CD4-positive, CD25-positive, alpha-beta regulatory T cell (primary cell): ENCODE data around the gene RTP5. TPM values are rescaled to one million over a fixed set of nuclear protein-coding genes. Genes with fewer than 3 reads are reported as not detected.

Experiments used
- ATAC-seq, 2 donors: fragments of 150-1000 bp; cut with Tn5 transposase; one replicate each; pipeline ENCODE4 v1.10.0; 2021; ENCODE audit warnings: low read depth in 2 of 2, moderate number of reproducible peaks in 2 of 2, moderate library complexity in 1 of 2
- DNase-seq, 3 donors: peaks; one replicate each; pipeline versions ENCODE4 v3.0.0 to v3.0.0-alpha.2; 2012 to 2022; ENCODE audit warnings: mixed read lengths in 1 of 3
- H3K27ac ChIP-seq: one replicate; pipeline ENCODE4 v1.7.0; 2013; ENCODE audit warnings: mild to moderate bottlenecking, low read length; ENCODE audit not compliant: insufficient read depth, poor library complexity, severe bottlenecking
- H3K27me3 ChIP-seq: one replicate; pipeline ENCODE4 v1.7.0; 2013; ENCODE audit warnings: low read length; ENCODE audit not compliant: control insufficient read depth, insufficient read depth
- H3K36me3 ChIP-seq: one replicate; pipeline ENCODE4 v1.7.0; 2013; ENCODE audit warnings: mild to moderate bottlenecking, low read length, moderate library complexity; ENCODE audit not compliant: control insufficient read depth, insufficient read depth
- H3K4me1 ChIP-seq: 2 replicates; pipeline ENCODE4 v1.7.0; 2013; ENCODE audit warnings: mild to moderate bottlenecking, low read length; ENCODE audit not compliant: insufficient read depth, control insufficient read depth, poor library complexity, severe bottlenecking
- H3K4me3 ChIP-seq: one replicate; pipeline ENCODE4 v1.7.0; 2013; ENCODE audit warnings: low read depth, mild to moderate bottlenecking, low read length, moderate library complexity
- H3K9me3 ChIP-seq, 2 experiments: 1 replicate in 1 of 2; 2 replicates in 1 of 2; pipeline ENCODE4 v1.7.0; 2013; ENCODE audit warnings: low read length in 2 of 2, mild to moderate bottlenecking in 1 of 2, moderate library complexity in 1 of 2; ENCODE audit not compliant: control insufficient read depth in 2 of 2
- H3K27ac Mint-ChIP-seq, 3 donors: one replicate each; pipeline ENCODE4 v1.8.0; 2020 to 2022; ENCODE audit warnings: mild to moderate bottlenecking in 3 of 3, mixed read lengths in 3 of 3, moderate library complexity in 2 of 3
- H3K27me3 Mint-ChIP-seq: one replicate; pipeline ENCODE4 v1.8.0; 2022; ENCODE audit warnings: mild to moderate bottlenecking, mixed read lengths
- H3K36me3 Mint-ChIP-seq: one replicate; pipeline ENCODE4 v1.8.0; 2020; ENCODE audit warnings: mixed read lengths
- H3K4me1 Mint-ChIP-seq, 4 donors: one replicate each; pipeline ENCODE4 v1.8.0; 2020 to 2022; ENCODE audit warnings: mixed read lengths in 4 of 4, mild to moderate bottlenecking in 1 of 4
- H3K4me3 Mint-ChIP-seq, 4 donors: one replicate each; pipeline ENCODE4 v1.8.0; 2020 to 2022; ENCODE audit warnings: mild to moderate bottlenecking in 4 of 4, mixed read lengths in 4 of 4, moderate library complexity in 3 of 4
- H3K9me3 Mint-ChIP-seq, 7 donors: one replicate each; pipeline ENCODE4 v1.8.0; 2020 to 2022; ENCODE audit warnings: mixed read lengths in 7 of 7, mild to moderate bottlenecking in 3 of 7, moderate library complexity in 2 of 7
- polyA plus RNA-seq, 4 donors: library from polyadenylated mRNA; unstranded; fragments of 300-500 nt; fragmentation: Illumina TruSeq; gene quantifications; one replicate each; pipeline ENCODE4 v1.2.3, GENCODE V29; 2021
- total RNA-seq: library from RNA; stranded (reverse); gene quantifications from one replicate; pipeline ENCODE4 v1.2.3, GENCODE V29; 2022

RTP5 gene
- total and polyA plus RNA-seq, 5 donors from 2014 or later = 0.44 TPM; not detected in 4

GRCh38 chr2:241841181-241842066 is 28.1 kb upstream of the RTP5 start:
- H3K4me3 Mint-ChIP-seq = peak overlapping the region in 3 of 4 donors; percentile 1 to 78 (median 10)
- DNase-seq (no peak), ATAC-seq (no peak)
- no peaks in the 10 kb centered on the region for H3K9me3 ChIP-seq
- H3K36me3 Mint-ChIP-seq = no peaks in the 10 kb centered on the region
- no peak overlapping the region for H3K4me3 ChIP-seq
- H3K36me3 ChIP-seq = no peaks in the 10 kb centered on the region
- no peaks in the 10 kb centered on the region for H3K27me3 ChIP-seq
- H3K4me1 Mint-ChIP-seq = peaks cover 4 to 34% (median 15%) of the 10 kb centered on the region in 4 donors
- H3K4me1 ChIP-seq = peaks cover 25% of the 10 kb centered on the region
- H3K9me3 Mint-ChIP-seq = no peaks in the 10 kb centered on the region
- H3K27ac ChIP-seq = no peak overlapping the region
- peak overlapping the region in 1 of 3 donors; percentile 3 for H3K27ac Mint-ChIP-seq
- peaks cover 25% of the 10 kb centered on the region for H3K27me3 Mint-ChIP-seq

DNA sequence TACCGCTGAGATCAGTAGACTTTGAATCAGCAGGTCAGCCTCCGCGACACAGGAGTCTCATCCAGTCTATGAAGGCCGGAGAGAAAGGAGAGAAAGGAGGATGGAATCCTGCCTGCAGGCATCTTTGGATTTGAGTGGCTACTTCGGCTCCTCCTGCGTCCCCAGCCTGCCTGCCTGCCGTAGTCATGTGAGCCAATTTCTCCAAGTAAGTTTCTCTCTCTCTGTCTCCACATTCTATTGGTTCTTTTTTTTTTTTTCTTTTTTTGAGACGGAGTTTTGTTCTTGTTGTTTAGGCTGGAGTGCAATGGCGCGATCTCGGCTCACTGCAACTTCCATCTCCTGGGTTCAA is 27.5 kb upstream of the RTP5 start:
- Mint-ChIP-seq H3K36me3 (no peaks in the 10 kb centered on the region), H3K27ac (no peak overlapping the region), H3K27me3 (peaks cover 19% of the 10 kb centered on the region), H3K9me3 (no peaks in the 10 kb centered on the region), H3K4me3 (peak overlapping the region; percentile 78 to 87 (median 84)), H3K4me1 (peaks cover 4 to 37% (median 15%) of the 10 kb centered on the region in 4 donors)
- Histone ChIP-seq H3K27me3 (no peaks in the 10 kb centered on the region), H3K27ac (no peak overlapping the region), H3K9me3 (no peaks in the 10 kb centered on the region), H3K4me3 (no peak overlapping the region), H3K36me3 (no peaks in the 10 kb centered on the region), H3K4me1 (peaks cover 25% of the 10 kb centered on the region)
- DNase-seq (no peak), ATAC-seq (no peak)

DNA sequence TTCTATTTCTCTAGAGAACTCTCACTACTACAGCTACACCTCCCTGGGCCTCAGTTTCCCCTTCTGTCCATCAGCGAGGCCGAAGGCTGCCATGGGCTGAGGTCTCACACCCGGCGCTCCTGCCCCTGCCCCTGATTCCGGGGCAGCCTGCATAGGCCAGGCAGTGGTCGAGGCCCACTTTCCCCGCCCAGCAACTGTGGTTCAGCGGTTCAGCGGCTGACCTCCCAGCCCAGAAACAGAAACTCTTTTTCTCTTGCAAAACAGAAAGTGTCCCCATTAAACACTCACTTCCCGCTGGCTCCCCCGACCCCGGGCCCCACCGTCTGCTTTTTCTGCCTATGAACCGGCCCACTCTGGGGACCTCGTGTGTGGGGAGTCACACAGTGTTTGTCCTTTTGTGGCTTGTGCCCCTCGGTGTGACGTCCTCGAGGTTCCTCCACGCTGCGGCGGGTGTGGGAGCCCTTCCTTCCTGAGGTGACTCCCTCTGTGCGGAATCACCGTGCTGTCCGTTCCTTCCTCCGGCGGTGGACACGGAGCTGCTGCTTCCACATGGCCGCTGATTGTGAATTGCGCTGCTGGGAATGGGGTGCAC is 26.8 kb upstream of the RTP5 start:
- Mint-ChIP-seq H3K27me3 (peaks cover 14% of the 10 kb centered on the region), H3K27ac (peak overlapping the region; percentile 78 to 90 (median 82)), H3K4me3 (peak overlapping the region; percentile 78 to 87 (median 84)), H3K9me3 (no peaks in the 10 kb centered on the region), H3K36me3 (no peaks in the 10 kb centered on the region), H3K4me1 (peaks cover 4 to 37% (median 15%) of the 10 kb centered on the region in 4 donors)
- Histone ChIP-seq H3K27ac (peak overlapping the region; percentile 33), H3K9me3 (no peaks in the 10 kb centered on the region), H3K4me3 (peak overlapping the region; percentile 53), H3K4me1 (peaks cover 25% of the 10 kb centered on the region), H3K36me3 (no peaks in the 10 kb centered on the region), H3K27me3 (no peaks in the 10 kb centered on the region)
- peak in 2 of 3 donors; percentile 23 to 39 for DNase-seq
- peak in 1 of 2 donors; percentile 21 for ATAC-seq

- H3K36me3 Mint-ChIP-seq = no peaks in the 10 kb centered on the region
- H3K4me3 Mint-ChIP-seq = peak overlapping the region; percentile 78 to 87 (median 84)
- H3K27ac Mint-ChIP-seq = peak overlapping the region in 2 of 3 donors; percentile 78 to 82
- peaks cover 10% of the 10 kb centered on the region for H3K27me3 Mint-ChIP-seq
- Histone ChIP-seq H3K27ac (no peak overlapping the region), H3K4me1 (peaks cover 25% of the 10 kb centered on the region), H3K4me3 (peak overlapping the region; percentile 53), H3K9me3 (no peaks in the 10 kb centered on the region), H3K27me3 (no peaks in the 10 kb centered on the region), H3K36me3 (no peaks in the 10 kb centered on the region)
- ATAC-seq (peak in 1 of 2 donors; percentile 11), DNase-seq (no peak)
- H3K4me1 Mint-ChIP-seq = peaks cover 4 to 37% (median 15%) of the 10 kb centered on the region in 4 donors
- no peaks in the 10 kb centered on the region for H3K9me3 Mint-ChIP-seq
Observed at GRCh38 chr2:241843321-241844065, 26.0 kb upstream of the RTP5 start.

DNA sequence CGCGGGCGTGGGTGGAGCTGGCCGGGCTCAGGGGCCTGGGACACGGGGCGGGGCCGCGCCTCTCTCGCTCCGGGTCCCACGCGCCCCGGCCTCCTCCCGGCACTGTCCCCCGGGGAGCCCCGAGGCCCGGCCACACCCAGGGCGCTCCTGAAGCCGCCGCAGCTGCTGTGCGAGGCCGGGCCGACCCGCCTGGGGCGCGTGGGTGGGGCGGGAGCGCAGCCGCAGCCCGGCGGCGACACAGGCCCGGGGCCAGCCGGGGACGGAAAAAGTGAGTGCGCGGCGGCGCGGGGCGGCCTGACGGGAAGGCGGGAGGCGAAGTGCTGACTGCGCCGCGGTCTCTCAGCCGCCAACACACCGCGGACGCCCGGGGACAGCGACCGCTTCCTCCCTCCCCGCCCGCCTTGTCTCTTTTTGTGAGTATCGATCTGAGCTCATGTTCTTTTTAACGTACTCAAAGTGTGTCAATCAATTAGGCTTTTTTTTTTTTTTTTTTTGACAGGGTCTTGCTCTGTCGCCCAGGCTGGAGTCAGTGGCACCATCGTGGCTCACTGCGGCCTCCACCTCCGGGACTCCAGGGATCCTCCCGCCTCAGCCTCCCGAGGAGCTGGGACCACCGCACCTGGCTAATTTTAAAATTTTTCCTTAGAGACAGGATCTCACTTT is 25.3 kb upstream of the RTP5 start:
- Mint-ChIP-seq H3K27me3 (peaks cover 10% of the 10 kb centered on the region), H3K9me3 (no peaks in the 10 kb centered on the region), H3K27ac (peak overlapping the region in 2 of 3 donors; percentile 11 to 51), H3K36me3 (no peaks in the 10 kb centered on the region), H3K4me3 (peak overlapping the region in 3 of 4 donors; percentile 77 to 81 (median 78)), H3K4me1 (peaks cover 3 to 37% (median 14%) of the 10 kb centered on the region in 4 donors)
- Histone ChIP-seq H3K27ac (no peak overlapping the region), H3K36me3 (no peaks in the 10 kb centered on the region), H3K4me3 (no peak overlapping the region), H3K27me3 (no peaks in the 10 kb centered on the region), H3K4me1 (peaks cover 25% of the 10 kb centered on the region), H3K9me3 (no peaks in the 10 kb centered on the region)
- ATAC-seq (peak; percentile 81 to 84), DNase-seq (peak; percentile 54 to 81 (median 64))

DNA sequence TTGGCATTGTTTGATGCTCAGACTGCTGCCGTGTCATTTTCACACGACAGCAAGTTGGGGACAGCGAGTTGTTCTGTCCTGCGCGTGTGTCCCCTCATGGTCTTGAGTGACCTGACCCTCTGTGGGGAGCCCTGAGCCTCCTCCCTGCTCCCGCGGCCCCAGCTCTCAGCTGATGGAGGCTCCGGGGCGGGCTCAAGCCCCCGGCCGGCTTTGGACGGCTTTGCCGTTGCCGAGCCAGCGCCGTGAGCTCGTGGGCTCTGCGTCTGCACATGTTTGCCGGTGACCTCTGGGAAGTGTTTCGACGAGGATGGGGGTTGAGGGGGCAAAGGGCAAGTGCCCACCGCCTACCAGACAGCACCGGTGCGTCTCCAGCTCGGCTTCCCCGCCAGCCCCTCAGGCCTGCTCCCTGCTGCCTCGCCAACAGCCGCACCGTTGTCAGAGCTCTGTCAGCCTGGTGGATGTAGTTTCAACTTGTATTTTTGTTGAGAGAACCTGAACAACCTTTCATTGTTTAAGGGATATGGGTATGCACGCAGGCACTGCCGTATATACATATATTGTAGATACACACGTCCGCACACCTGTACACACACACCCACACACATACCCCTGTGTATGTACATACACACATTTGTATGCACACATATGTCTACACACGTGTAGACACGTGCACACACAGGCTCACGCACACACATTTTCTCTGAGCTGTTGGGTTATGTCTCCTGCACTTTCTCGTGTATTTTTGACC is 24.5 kb upstream of the RTP5 start:
- H3K4me3 ChIP-seq = no peak overlapping the region
- H3K9me3 ChIP-seq = no peaks in the 10 kb centered on the region
- no peaks in the 10 kb centered on the region for H3K27me3 ChIP-seq
- H3K4me1 ChIP-seq = peaks cover 25% of the 10 kb centered on the region
- Mint-ChIP-seq H3K36me3 (no peaks in the 10 kb centered on the region), H3K9me3 (no peaks in the 10 kb centered on the region), H3K27ac (peak overlapping the region in 1 of 3 donors; percentile 62), H3K4me1 (peaks cover 3 to 37% (median 14%) of the 10 kb centered on the region in 4 donors), H3K27me3 (peaks cover 6% of the 10 kb centered on the region), H3K4me3 (peak overlapping the region; percentile 3 to 81 (median 78))
- ATAC-seq (no peak), DNase-seq (no peak)
- no peak overlapping the region for H3K27ac ChIP-seq
- no peaks in the 10 kb centered on the region for H3K36me3 ChIP-seq
